ENCODE measurements around the gene REPIN1.

The REPIN1 gene

DNA sequence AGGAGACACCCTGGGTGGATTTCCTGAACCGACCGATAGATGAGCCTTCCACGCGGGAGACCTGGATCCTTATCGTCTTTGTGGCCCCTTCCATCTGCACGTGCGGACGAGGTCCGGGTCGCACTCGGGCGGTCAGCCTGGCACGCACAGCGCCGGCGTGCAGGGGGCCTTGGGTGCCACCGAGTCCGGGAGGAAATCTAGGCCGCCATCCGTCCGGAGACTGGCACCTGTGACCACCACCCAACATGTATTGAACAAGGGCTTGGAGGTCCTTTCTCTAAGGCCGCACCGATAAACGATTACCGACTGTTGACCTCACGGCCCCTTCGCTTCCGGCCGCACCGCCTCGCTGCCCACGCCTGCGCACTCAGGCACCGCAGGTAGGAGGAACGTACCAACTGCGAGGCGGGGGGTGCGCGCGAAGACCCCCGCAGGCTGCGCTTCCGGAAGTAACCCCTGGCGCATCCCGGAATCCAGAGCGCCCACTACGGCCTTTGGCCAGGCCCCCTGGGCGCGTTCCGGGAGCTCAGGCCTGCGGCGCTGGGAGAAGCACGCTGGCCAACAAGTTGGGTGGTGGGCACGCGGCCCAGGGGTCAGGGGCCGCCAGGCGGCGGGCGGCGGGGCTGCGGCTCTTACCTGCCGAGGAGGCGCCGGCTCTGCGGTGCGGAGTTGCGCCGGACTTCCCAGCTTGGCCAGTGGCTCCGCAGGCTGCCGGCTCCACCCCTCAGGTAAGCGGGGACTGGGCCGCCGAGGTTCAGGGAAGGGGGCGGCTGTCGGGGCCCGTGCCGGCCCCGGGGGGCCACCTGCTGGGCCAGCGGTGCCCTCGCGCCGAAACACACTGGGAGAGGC lies 45.6 kb upstream of the REPIN1 start, which contains the start of the genes ACTR3C and LRRC61 (continued):
- TF ChIP-seq, protein P1, sequence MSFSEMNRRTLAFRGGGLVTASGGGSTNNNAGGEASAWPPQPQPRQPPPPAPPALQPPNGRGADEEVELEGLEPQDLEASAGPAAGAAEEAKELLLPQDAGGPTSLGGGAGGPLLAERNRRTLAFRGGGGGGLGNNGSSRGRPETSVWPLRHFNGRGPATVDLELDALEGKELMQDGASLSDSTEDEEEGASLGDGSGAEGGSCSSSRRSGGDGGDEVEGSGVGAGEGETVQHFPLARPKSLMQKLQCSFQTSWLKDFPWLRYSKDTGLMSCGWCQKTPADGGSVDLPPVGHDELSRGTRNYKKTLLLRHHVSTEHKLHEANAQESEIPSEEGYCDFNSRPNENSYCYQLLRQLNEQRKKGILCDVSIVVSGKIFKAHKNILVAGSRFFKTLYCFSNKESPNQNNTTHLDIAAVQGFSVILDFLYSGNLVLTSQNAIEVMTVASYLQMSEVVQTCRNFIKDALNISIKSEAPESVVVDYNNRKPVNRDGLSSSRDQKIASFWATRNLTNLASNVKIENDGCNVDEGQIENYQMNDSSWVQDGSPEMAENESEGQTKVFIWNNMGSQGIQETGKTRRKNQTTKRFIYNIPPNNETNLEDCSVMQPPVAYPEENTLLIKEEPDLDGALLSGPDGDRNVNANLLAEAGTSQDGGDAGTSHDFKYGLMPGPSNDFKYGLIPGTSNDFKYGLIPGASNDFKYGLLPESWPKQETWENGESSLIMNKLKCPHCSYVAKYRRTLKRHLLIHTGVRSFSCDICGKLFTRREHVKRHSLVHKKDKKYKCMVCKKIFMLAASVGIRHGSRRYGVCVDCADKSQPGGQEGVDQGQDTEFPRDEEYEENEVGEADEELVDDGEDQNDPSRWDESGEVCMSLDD (tag by site-specific recombination; IDR thresholded peaks at IDR 0.05), result no peak
- TF ChIP-seq KLF9 (tag by site-specific recombination; IDR thresholded peaks at IDR 0.05; ENCODE audit: low read depth) (no peak; the same call in 1 of the 2 replicates), ZNF645 (tag by site-specific recombination; IDR thresholded peaks at IDR 0.05) (no peak), ZIC2 (tag by site-specific recombination; IDR thresholded peaks at IDR 0.05) (peak; percentile 91), ZNF350 (tag by site-specific recombination; IDR thresholded peaks at IDR 0.05) (no peak)

GRCh38 chr7:150323682-150324372 lies 44.8 kb upstream of the REPIN1 start:
- POLR2A ChIA-PET, result interaction anchor here (0.6 to 1.2 kb wide), 3 partner anchors 11 to 842 kb away, joined by 3 to 5 read pairs (median 3); no protein-coding TSS in a partner anchor
- Histone ChIP-seq H3K27ac (ENCODE audit: extremely low read depth, low read depth, low read length) (peak overlapping the region; percentile 50; the same call in 1 of the 2 replicates), H3K4me1 (ENCODE audit: control insufficient read depth, insufficient read depth, low read length) (no peaks in the 10 kb centered on the region), H3K36me3 (ENCODE audit: control insufficient read depth in 2 of 2, insufficient read depth in 1 of 2, low read length in 2 of 2) (peaks cover 8 to 46% of the 10 kb centered on the region in 2 experiments), H3K9me3 (ENCODE audit: control insufficient read depth, insufficient read depth, low read depth, low read length) (no peaks in the 10 kb centered on the region), H3K4me3 (ENCODE audit: low read depth, low read length) (peak overlapping the region; percentile 80)
- peak; percentile 58 for TF ChIP-seq ZIC2 (tag by site-specific recombination; IDR thresholded peaks at IDR 0.05)
- TF ChIP-seq TCF7L2 (IDR thresholded peaks at IDR 0.05; ENCODE audit: borderline replicate concordance, low read depth, low read length), result no peak
- peak; percentile 95 for TF ChIP-seq ZNF600 (tag by site-specific recombination; IDR thresholded peaks at IDR 0.05)
- TF ChIP-seq ZBTB21 (tag by site-specific recombination; IDR thresholded peaks at IDR 0.05), result no peak
- TF ChIP-seq ZNF391 (tag by site-specific recombination; IDR thresholded peaks at IDR 0.05; ENCODE audit: borderline replicate concordance, low read depth), result no peak
- TF ChIP-seq ZNF776 (tag by site-specific recombination; IDR thresholded peaks at IDR 0.05; ENCODE audit: borderline replicate concordance), result no peak
- TF ChIP-seq ZNF341 (tag by site-specific recombination; IDR thresholded peaks at IDR 0.05; ENCODE audit: low read depth), result peak; percentile 91; the same call in 1 of the 2 replicates
- peak; percentile 44; the same call in 1 of the 2 replicates for TF ChIP-seq PRDM1 (tag by site-specific recombination; IDR thresholded peaks at IDR 0.05)
- TF ChIP-seq SP3 (tag by site-specific recombination; IDR thresholded peaks at IDR 0.05), result no peak
- no peak for TF ChIP-seq SP2 (tag by site-specific recombination; IDR thresholded peaks at IDR 0.05)
- TF ChIP-seq, protein P2, sequence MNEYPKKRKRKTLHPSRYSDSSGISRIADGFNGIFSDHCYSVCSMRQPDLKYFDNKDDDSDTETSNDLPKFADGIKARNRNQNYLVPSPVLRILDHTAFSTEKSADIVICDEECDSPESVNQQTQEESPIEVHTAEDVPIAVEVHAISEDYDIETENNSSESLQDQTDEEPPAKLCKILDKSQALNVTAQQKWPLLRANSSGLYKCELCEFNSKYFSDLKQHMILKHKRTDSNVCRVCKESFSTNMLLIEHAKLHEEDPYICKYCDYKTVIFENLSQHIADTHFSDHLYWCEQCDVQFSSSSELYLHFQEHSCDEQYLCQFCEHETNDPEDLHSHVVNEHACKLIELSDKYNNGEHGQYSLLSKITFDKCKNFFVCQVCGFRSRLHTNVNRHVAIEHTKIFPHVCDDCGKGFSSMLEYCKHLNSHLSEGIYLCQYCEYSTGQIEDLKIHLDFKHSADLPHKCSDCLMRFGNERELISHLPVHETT (tag by site-specific recombination; IDR thresholded peaks at IDR 0.05), result no peak
- 0 out of 2 replicates have a peak, but pooled peaks have one; percentile 10 for TF ChIP-seq HOXC10 (CRISPR knock-in tag; IDR thresholded peaks at IDR 0.05)
- 0 out of 2 replicates have a peak, but pooled peaks have one; percentile 57 for TF ChIP-seq TRIM28 (IDR thresholded peaks at IDR 0.05; ENCODE audit: borderline replicate concordance, low read length)
- CTCF ChIA-PET, result interaction anchor here (0.5 kb wide), 1 partner anchor 575 kb away, joined by 3 read pairs; no protein-coding TSS in a partner anchor
